K562 (cell line): ENCODE results near the gene RAP2C. TPM values are rescaled to one million over a fixed set of nuclear protein-coding genes. Genes with fewer than 3 reads are reported as not detected.

Source experiments
- ASH1L ChIP-seq: fragments of 450-650 bp; IDR thresholded peaks from 2 replicates; pipeline ENCODE4 v1.6.1; 2018; ENCODE audit warnings: borderline replicate concordance, mild to moderate bottlenecking, low read depth; ENCODE audit not compliant: partially characterized antibody
- C11orf30 ChIP-seq: fragments of 450-650 bp; IDR thresholded peaks from 2 replicates; pipeline ENCODE4 v1.6.1; 2016; ENCODE audit warnings: low read depth, mild to moderate bottlenecking
- CREB5 ChIP-seq: fragments of 250-450 bp; sonication (Bioruptor Pico); IDR thresholded peaks from 2 replicates; pipeline ENCODE4 v1.5.0; 2020; ENCODE audit warnings: mild to moderate bottlenecking
- HDAC1 ChIP-seq, 2 experiments: fragments of 450-650 bp; IDR thresholded peaks; 2 replicates each; pipeline ENCODE4 v1.6.1; 2016 to 2017; ENCODE audit warnings: inconsistent platforms in 1 of 2, mild to moderate bottlenecking in 1 of 2, moderate library complexity in 1 of 2
- HDAC2 ChIP-seq: fragments of 450-650 bp; IDR thresholded peaks from 2 replicates; pipeline ENCODE4 v1.6.1; 2016; ENCODE audit warnings: mild to moderate bottlenecking
- HDAC8 ChIP-seq: fragments of 450-650 bp; IDR thresholded peaks from 2 replicates; pipeline ENCODE4 v1.6.1; 2016; ENCODE audit warnings: mild to moderate bottlenecking, missing genetic modification characterization, moderate library complexity, missing compliant biosample characterization
- HEY1 ChIP-seq: fragments of 250-450 bp; sonication (Bioruptor Pico); IDR thresholded peaks from 2 replicates; pipeline ENCODE4 v1.5.0; 2020; ENCODE audit warnings: mild to moderate bottlenecking, moderate library complexity, borderline replicate concordance
- HNRNPH1 ChIP-seq: fragments of 200-400 bp; formaldehyde crosslinking; optimal IDR thresholded peaks from 2 replicates; pipeline ENCODE3; 2017; ENCODE audit warnings: low read depth, mild to moderate bottlenecking, low read length, moderate library complexity
- NEUROD1 ChIP-seq: fragments of 150-350 bp; IDR thresholded peaks from 2 replicates; pipeline ENCODE4 v1.6.1; 2014; ENCODE audit warnings: borderline replicate concordance, low read length, low read depth; ENCODE audit not compliant: partially characterized antibody
- NFE2L1 ChIP-seq: fragments of 450-650 bp; IDR thresholded peaks from 2 replicates; pipeline ENCODE4 v1.6.1; 2016; ENCODE audit warnings: missing genetic modification characterization, low read depth, mild to moderate bottlenecking, missing compliant biosample characterization, moderate library complexity, borderline replicate concordance
- NFIX ChIP-seq: fragments of 250-450 bp; sonication (Bioruptor Pico); IDR thresholded peaks from 2 replicates; pipeline ENCODE4 v1.4.0; 2020; ENCODE audit warnings: low read depth, mild to moderate bottlenecking, moderate library complexity
- NR2C2 ChIP-seq, 2 experiments: fragments of 200-800 bp in 1 of 2; sonication (Bioruptor generic) in 1 of 2; sonication (generic) in 1 of 2; formaldehyde crosslinking in 1 of 2; IDR thresholded peaks; 2 replicates each; pipeline versions ENCODE4 v1.6.1 to v1.8.0; 2016 to 2022; ENCODE audit warnings: mild to moderate bottlenecking in 1 of 2, missing compliant biosample characterization in 1 of 2, missing genetic modification characterization in 1 of 2, missing genetic modification reagents in 1 of 2
- POLR2AphosphoS2 ChIP-seq: IDR thresholded peaks from 2 replicates; pipeline ENCODE4 v1.6.1; 2012; ENCODE audit warnings: low read length, improper control_type of control experiment
- SAFB ChIP-seq: fragments of 200-400 bp; formaldehyde crosslinking; IDR thresholded peaks from 2 replicates; pipeline ENCODE4 v1.6.1; 2017; ENCODE audit warnings: low read depth, low read length, borderline replicate concordance
- SMC3 ChIP-seq: conservative IDR thresholded peaks from 2 replicates; pipeline ENCODE4 v1.6.1; 2011; ENCODE audit warnings: low read depth, low read length, improper control_type of control experiment; ENCODE audit not compliant: insufficient read depth
- TAL1 ChIP-seq: fragments of 450-650 bp; IDR thresholded peaks from 2 replicates; pipeline ENCODE4 v1.6.1; 2016; ENCODE audit warnings: mild to moderate bottlenecking
- TGIF2 ChIP-seq: sonication (generic); formaldehyde crosslinking; IDR thresholded peaks from 2 replicates; pipeline ENCODE4 v1.8.1; 2022; ENCODE audit warnings: mild to moderate bottlenecking, missing genetic modification reagents, moderate library complexity
- XRCC4 ChIP-seq: IDR thresholded peaks from one replicate; pipeline ENCODE4 v1.6.1; 2011; ENCODE audit not compliant: insufficient read depth, insufficient read length; ENCODE audit errors: extremely low read depth
- ZNF431 ChIP-seq: sonication (generic); formaldehyde crosslinking; IDR thresholded peaks from 2 replicates; pipeline ENCODE4 v1.8.0; 2022; ENCODE audit warnings: mild to moderate bottlenecking, missing genetic modification reagents
- polyA plus RNA-seq, 8 experiments: library from polyadenylated mRNA; depleted of rRNA in 4 of 8; stranded (reverse) in 5 of 8; unstranded in 3 of 8; fragments of >200 nt; fragmentation: Nextera tagmentation in 2 of 8; fragmentation: Illumina TruSeq in 1 of 8; extraction: Ambion mirVana in 2 of 8; extraction: Trizol in 1 of 8; gene quantifications; 2 replicates each; pipeline versions ENCODE4 v1.2.1 to v1.2.3, GENCODE V29; 2011 to 2014; ENCODE audit warnings: inconsistent platforms in 1 of 8, missing spikeins in 1 of 8
- total RNA-seq, 7 experiments: library from RNA; depleted of rRNA in 6 of 7; stranded (reverse); fragments of >200 nt in 6 of 7; fragmentation: Illumina TruSeq in 2 of 7; extraction: Trizol in 2 of 7; gene quantifications; 2 replicates each; pipeline versions ENCODE4 v1.2.1 to v1.2.3, GENCODE V29; 2011 to 2021; ENCODE audit warnings: low replicate concordance in 1 of 7
- TF ChIP-seq, protein P1 (sequence below): fragments of 450-650 bp; IDR thresholded peaks from 2 replicates; pipeline ENCODE4 v1.6.1; 2017; ENCODE audit warnings: mild to moderate bottlenecking, moderate library complexity
- TF ChIP-seq, protein P2 (sequence below), 2 experiments: fragments of 450-650 bp; conservative IDR thresholded peaks; 2 replicates each; pipeline ENCODE4 v1.6.1; 2017; ENCODE audit warnings: mild to moderate bottlenecking in 2 of 2, moderate library complexity in 2 of 2

RAP2C gene
- total and polyA plus RNA-seq, 9 of the 15 experiments (the other 6 are each of a cell fraction or from before 2014, with no cell fraction given): 7.8 to 28.6 (median 18.6) TPM

GRCh38 chrX:132218100-132218812 is 991 bp downstream of the RAP2C start (continued):
- TF ChIP-seq SAFB: no peak
- no peak for TF ChIP-seq HNRNPH1
- no peak for TF ChIP-seq HDAC1 (IDR thresholded peaks at IDR 0.05)
- TF ChIP-seq TAL1: no peak
- no peak for TF ChIP-seq TGIF2
- no peak for TF ChIP-seq HDAC2
- TF ChIP-seq SMC3: no peak
- TF ChIP-seq NFIX (CRISPR knock-in tag): no peak
- TF ChIP-seq XRCC4: no peak
- TF ChIP-seq, protein P1, sequence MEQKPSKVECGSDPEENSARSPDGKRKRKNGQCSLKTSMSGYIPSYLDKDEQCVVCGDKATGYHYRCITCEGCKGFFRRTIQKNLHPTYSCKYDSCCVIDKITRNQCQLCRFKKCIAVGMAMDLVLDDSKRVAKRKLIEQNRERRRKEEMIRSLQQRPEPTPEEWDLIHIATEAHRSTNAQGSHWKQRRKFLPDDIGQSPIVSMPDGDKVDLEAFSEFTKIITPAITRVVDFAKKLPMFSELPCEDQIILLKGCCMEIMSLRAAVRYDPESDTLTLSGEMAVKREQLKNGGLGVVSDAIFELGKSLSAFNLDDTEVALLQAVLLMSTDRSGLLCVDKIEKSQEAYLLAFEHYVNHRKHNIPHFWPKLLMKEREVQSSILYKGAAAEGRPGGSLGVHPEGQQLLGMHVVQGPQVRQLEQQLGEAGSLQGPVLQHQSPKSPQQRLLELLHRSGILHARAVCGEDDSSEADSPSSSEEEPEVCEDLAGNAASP: no peak
- TF ChIP-seq NR2C2 (CRISPR knock-in tag; IDR thresholded peaks at IDR 0.05): peak; percentile 78; the same call in 1 of the 2 replicates
- peak; percentile 94 for TF ChIP-seq NR2C2 (tag; IDR thresholded peaks at IDR 0.05)
- no peak for TF ChIP-seq HDAC8 (tag)
- peak; percentile 59 for TF ChIP-seq NEUROD1
- no peak for TF ChIP-seq ASH1L
- TF ChIP-seq HEY1 (CRISPR knock-in tag): no peak
- TF ChIP-seq, protein P2, sequence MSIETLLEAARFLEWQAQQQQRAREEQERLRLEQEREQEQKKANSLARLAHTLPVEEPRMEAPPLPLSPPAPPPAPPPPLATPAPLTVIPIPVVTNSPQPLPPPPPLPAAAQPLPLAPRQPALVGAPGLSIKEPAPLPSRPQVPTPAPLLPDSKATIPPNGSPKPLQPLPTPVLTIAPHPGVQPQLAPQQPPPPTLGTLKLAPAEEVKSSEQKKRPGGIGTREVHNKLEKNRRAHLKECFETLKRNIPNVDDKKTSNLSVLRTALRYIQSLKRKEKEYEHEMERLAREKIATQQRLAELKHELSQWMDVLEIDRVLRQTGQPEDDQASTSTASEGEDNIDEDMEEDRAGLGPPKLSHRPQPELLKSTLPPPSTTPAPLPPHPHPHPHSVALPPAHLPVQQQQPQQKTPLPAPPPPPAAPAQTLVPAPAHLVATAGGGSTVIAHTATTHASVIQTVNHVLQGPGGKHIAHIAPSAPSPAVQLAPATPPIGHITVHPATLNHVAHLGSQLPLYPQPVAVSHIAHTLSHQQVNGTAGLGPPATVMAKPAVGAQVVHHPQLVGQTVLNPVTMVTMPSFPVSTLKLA (conservative IDR thresholded peaks at IDR 0.05): 0 out of 4 replicates have a peak, but pooled peaks of 1 of the 2 experiments have one; percentile 12
- no peak for TF ChIP-seq C11orf30
- TF ChIP-seq CREB5 (CRISPR knock-in tag): no peak
- no peak for TF ChIP-seq ZNF431
- TF ChIP-seq POLR2AphosphoS2: no peak
- no peak for TF ChIP-seq NFE2L1 (tag)
